ENCODE results near the gene PIGM.

PIGM gene

GRCh38 chr1:159986093-159986492 lies 45.7 kb downstream of the PIGM start:
- no peak for DNase-seq

DNA sequence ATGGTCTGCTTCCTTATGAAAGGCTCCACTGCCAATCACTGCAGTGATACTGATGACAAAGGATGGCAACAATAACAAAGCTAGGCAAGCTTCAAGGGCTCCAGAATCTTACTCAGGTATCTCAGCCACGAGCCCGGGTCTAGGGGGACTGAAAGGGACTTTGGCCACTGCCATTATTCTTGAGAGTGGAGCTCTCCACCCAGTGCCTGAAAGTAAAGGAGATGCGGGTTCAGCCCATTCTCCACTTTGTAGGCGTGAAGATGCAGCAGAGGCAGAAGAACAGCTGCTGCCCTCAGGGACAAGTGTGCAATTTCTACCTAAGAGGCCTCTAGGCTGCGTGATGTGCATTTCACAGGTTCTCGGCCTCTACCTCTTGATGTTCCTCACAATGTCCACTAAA lies 46.3 kb downstream of the PIGM start:
- DNase-seq, result no peak

DNA sequence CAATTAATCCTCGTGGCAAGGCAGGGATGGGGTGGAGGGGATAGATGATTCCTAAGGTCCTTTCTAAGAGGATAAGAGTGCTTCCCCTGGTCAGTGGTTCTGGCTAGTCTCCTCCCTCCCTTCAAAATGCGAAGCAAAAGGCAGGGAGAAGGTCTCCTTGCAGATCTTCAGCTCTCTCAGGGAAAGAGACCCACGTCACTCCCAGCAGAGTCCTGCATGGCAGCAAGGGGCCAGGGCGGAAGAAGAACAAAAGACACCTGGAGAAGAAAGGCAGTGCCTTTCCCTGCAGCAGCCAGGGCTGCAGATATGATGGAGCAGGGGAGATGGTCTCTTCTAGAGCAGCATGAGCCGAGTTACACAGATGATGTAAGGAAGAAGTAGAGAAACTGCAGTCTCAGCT lies 48.1 kb downstream of the PIGM start:
- no peak for DNase-seq

- no peak for DNase-seq
Observed at GRCh38 chr1:159982280-159982679, 49.5 kb downstream of the PIGM start.

GRCh38 chr1:159981351-159982055 lies 50.3 kb downstream of the PIGM start:
- DNase-seq, result no peak

GRCh38 chr1:159980786-159981185 lies 51.0 kb downstream of the PIGM start:
- no peak for DNase-seq

GRCh38 chr1:159980076-159980475 lies 51.7 kb downstream of the PIGM start:
- DNase-seq, result no peak

GRCh38 chr1:159979257-159979656 lies 52.5 kb downstream of the PIGM start:
- no peak for DNase-seq

DNA sequence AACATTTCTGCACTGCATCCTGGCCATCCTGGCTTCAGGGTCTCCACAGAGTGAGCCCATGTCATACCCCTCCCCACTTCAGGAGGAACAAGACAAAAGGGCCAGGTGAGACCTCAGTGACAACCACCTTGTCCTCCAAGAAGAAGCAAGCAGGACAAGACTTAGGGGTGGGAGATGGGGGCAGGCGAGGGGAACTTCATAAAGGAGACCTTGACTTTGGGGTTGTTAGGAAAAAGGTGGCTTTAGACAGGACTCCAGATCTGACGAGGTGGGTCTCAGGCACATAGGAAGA lies 53.7 kb downstream of the PIGM start:
- no peak for DNase-seq

- DNase-seq, result no peak
Observed at GRCh38 chr1:159977364-159978106, 54.3 kb downstream of the PIGM start.
